Caco-2 (cell line): Measurements from ENCODE around the gene FOXP4. TPM values are rescaled to one million over a fixed set of nuclear protein-coding genes. Genes with fewer than 3 reads are reported as not detected.
A peak's percentile ranks its signal among the peaks of the same experiment; 100 is the strongest.

Experiments
- BruUV-seq: library from RNA; stranded (reverse); fragments of 400-500 nt; replicated peaks from 2 replicates; lab custom pipeline; 2021; lab: Mats Ljungman, UMichigan
- CTCF ChIA-PET: fragments of 300-600 bp; sonication (Branson Sonifier 250); formaldehyde crosslinking; loops from one replicate; lab custom pipeline; 2022; ENCODE audit warnings: antibody characterized with exemption; lab: Charles Lee
- POLR2A ChIA-PET: fragments of 300-600 bp; sonication (Branson Sonifier 250); formaldehyde crosslinking; loops from one replicate; lab custom pipeline; 2022; ENCODE audit warnings: antibody characterized with exemption; lab: Charles Lee
- DNase-seq, 2 experiments: peaks; one replicate each; pipeline versions ENCODE4 v3.0.0 to v3.0.0-alpha.2; 2020 to 2022
- H3K27me3 ChIP-seq: replicated peaks from 2 replicates; pipeline ENCODE4 v1.6.0; 2011; ENCODE audit warnings: low read length; ENCODE audit not compliant: control insufficient read depth, insufficient read depth
- H3K36me3 ChIP-seq: 2 replicates; pipeline ENCODE4 v1.5.1; 2011; ENCODE audit warnings: low read length; ENCODE audit not compliant: control insufficient read depth, insufficient read depth
- H3K4me1 ChIP-seq: fragments of 250-450 bp; sonication (Bioruptor Pico); 2 replicates; pipeline ENCODE4 v1.5.1; 2020; ENCODE audit warnings: mild to moderate bottlenecking
- H3K4me3 ChIP-seq: 2 replicates; pipeline ENCODE4 v1.5.1; 2011; ENCODE audit warnings: low read depth, mild to moderate bottlenecking, control low read depth, low read length
- H3K9me3 ChIP-seq: fragments of 250-450 bp; sonication (Bioruptor Pico); 2 replicates; pipeline ENCODE4 v1.5.1; 2020; ENCODE audit warnings: mild to moderate bottlenecking, moderate library complexity
- H3K27ac Mint-ChIP-seq: one replicate; pipeline ENCODE4 v1.8.0; 2022; ENCODE audit warnings: mixed read lengths; ENCODE audit not compliant: unreplicated experiment
- H3K27me3 Mint-ChIP-seq: one replicate; pipeline ENCODE4 v1.8.0; 2022; ENCODE audit warnings: mixed read lengths; ENCODE audit not compliant: insufficient read depth, unreplicated experiment
- H3K36me3 Mint-ChIP-seq: one replicate; pipeline ENCODE4 v1.8.0; 2022; ENCODE audit warnings: mild to moderate bottlenecking, mixed read lengths; ENCODE audit not compliant: insufficient read depth, unreplicated experiment
- H3K4me1 Mint-ChIP-seq: one replicate; pipeline ENCODE4 v1.8.0; 2022; ENCODE audit warnings: low read depth, mixed read lengths; ENCODE audit not compliant: unreplicated experiment
- H3K4me3 Mint-ChIP-seq: one replicate; pipeline ENCODE4 v1.8.0; 2022; ENCODE audit warnings: mild to moderate bottlenecking, moderate library complexity, mixed read lengths; ENCODE audit not compliant: unreplicated experiment
- H3K9me3 Mint-ChIP-seq: one replicate; pipeline ENCODE4 v1.8.0; 2022; ENCODE audit warnings: mixed read lengths; ENCODE audit not compliant: unreplicated experiment
- intact Hi-C: fragments of 100-400 bp; cut with micrococcal nuclease; formaldehyde crosslinking; loops from one replicate; pipeline ENCODE4 v1.10.0; 2022; ENCODE audit not compliant: unreplicated experiment
- total RNA-seq: library from RNA; stranded (reverse); gene quantifications from 2 replicates; pipeline ENCODE4 v1.2.3, GENCODE V29; 2022
- TF ChIP-seq, protein P1 (sequence below), 2 experiments: fragments of 200-600 bp in 1 of 2; IDR thresholded peaks; 1 replicate in 1 of 2; 2 replicates in 1 of 2; pipeline versions ENCODE4 v1.5.1 to v1.8.0; 2011 to 2022; ENCODE audit warnings: antibody characterized with exemption in 1 of 2, control low read depth in 1 of 2, inconsistent platforms in 1 of 2, low read depth in 1 of 2, low read length in 1 of 2, mild to moderate bottlenecking in 1 of 2, moderate library complexity in 1 of 2; ENCODE audit not compliant: insufficient read depth in 1 of 2, severe bottlenecking in 1 of 2, unreplicated experiment in 1 of 2

Gene FOXP4
- total RNA-seq, 1 experiment from 2014 or later: 117 TPM

DNA sequence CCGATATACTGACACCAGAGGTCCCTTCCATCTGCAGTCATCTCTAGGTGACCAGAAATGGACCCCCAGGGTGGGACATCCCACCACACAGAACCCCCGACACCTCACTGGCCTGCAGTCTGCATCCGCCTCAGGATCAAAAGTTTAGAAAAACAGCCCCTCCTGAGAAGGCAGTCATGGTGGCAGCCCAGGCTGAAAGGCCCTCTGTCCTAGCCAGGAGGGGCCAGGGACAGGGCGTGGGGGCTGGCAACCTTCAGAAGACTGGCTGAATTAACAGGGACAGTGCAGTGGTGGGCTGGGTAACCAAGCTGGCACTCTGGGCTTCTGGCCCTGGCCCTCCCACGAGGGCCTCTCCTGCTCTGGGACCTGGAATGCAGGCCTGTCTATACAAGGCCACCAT lies 57.8 kb downstream of the FOXP4 start:
- Histone ChIP-seq H3K36me3 (no peaks in the 10 kb centered on the region), H3K4me3 (no peak overlapping the region), H3K27me3 (no peaks in the 10 kb centered on the region), H3K4me1 (no peaks in the 10 kb centered on the region), H3K9me3 (no peaks in the 10 kb centered on the region)
- H3K4me3 Mint-ChIP-seq: no peak overlapping the region
- ChIA-PET CTCF (interaction anchor here (3.2 kb wide), 1 partner anchor 78 kb away, joined by 45 read pairs; no protein-coding TSS in a partner anchor), POLR2A (no interaction called here)
- no peaks in the 10 kb centered on the region for H3K9me3 Mint-ChIP-seq
- no TSS peak for BruUV-seq
- no peaks in the 10 kb centered on the region for H3K27me3 Mint-ChIP-seq
- H3K27ac Mint-ChIP-seq: no peak overlapping the region
- intact Hi-C loops: loop anchor here (5.0 kb wide), 1 partner anchor 48 kb away; no protein-coding TSS in a partner anchor
- TF ChIP-seq, protein P1, sequence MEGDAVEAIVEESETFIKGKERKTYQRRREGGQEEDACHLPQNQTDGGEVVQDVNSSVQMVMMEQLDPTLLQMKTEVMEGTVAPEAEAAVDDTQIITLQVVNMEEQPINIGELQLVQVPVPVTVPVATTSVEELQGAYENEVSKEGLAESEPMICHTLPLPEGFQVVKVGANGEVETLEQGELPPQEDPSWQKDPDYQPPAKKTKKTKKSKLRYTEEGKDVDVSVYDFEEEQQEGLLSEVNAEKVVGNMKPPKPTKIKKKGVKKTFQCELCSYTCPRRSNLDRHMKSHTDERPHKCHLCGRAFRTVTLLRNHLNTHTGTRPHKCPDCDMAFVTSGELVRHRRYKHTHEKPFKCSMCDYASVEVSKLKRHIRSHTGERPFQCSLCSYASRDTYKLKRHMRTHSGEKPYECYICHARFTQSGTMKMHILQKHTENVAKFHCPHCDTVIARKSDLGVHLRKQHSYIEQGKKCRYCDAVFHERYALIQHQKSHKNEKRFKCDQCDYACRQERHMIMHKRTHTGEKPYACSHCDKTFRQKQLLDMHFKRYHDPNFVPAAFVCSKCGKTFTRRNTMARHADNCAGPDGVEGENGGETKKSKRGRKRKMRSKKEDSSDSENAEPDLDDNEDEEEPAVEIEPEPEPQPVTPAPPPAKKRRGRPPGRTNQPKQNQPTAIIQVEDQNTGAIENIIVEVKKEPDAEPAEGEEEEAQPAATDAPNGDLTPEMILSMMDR (IDR thresholded peaks at IDR 0.05; ENCODE audit: insufficient read depth in 1 of 2, low read depth in 1 of 2, low read length in 1 of 2, severe bottlenecking in 1 of 2, unreplicated experiment in 1 of 2): no peak
- peaks cover 22% of the 10 kb centered on the region for H3K4me1 Mint-ChIP-seq
- peaks cover 56% of the 10 kb centered on the region for H3K36me3 Mint-ChIP-seq
- DNase-seq: no peak

DNA sequence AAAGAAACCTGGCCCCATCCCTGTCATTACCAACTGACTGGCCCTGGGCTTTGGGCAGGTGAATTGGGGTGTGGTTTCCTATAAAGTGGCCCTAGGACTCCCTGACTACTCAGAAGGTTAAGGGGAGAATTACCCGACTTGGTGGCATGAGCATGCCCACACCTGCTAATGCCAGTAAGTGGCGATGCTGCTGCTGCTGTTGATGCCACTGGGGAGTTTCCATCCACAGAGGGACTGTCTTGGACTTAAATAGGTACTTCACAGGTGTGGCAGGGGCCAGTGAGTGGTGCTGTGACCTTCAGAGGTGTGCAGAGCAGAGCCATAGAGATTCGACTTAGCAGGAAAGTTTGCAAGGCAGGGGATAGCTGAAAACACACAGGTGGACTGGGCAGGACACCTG lies 59.5 kb downstream of the FOXP4 start:
- Mint-ChIP-seq H3K4me3 (no peak overlapping the region), H3K36me3 (peaks cover 41% of the 10 kb centered on the region), H3K27me3 (no peaks in the 10 kb centered on the region), H3K9me3 (peaks cover 5% of the 10 kb centered on the region), H3K27ac (no peak overlapping the region), H3K4me1 (peaks cover 27% of the 10 kb centered on the region)
- intact Hi-C loops: no loop called here
- Histone ChIP-seq H3K4me3 (no peak overlapping the region), H3K27me3 (no peaks in the 10 kb centered on the region), H3K36me3 (no peaks in the 10 kb centered on the region), H3K4me1 (no peaks in the 10 kb centered on the region), H3K9me3 (no peaks in the 10 kb centered on the region)
- ChIA-PET POLR2A (no interaction called here), CTCF (interaction anchor here (0.6 to 1.0 kb wide), 3 partner anchors 39 to 76 kb away, joined by 3 to 6 read pairs (median 5); no protein-coding TSS in a partner anchor)
- DNase-seq: peak in 1 of 2 experiments; percentile 35
- no TSS peak for BruUV-seq
- TF ChIP-seq, protein P1 (IDR thresholded peaks at IDR 0.05; ENCODE audit: insufficient read depth in 1 of 2, low read depth in 1 of 2, low read length in 1 of 2, severe bottlenecking in 1 of 2, unreplicated experiment in 1 of 2): no peak

DNA sequence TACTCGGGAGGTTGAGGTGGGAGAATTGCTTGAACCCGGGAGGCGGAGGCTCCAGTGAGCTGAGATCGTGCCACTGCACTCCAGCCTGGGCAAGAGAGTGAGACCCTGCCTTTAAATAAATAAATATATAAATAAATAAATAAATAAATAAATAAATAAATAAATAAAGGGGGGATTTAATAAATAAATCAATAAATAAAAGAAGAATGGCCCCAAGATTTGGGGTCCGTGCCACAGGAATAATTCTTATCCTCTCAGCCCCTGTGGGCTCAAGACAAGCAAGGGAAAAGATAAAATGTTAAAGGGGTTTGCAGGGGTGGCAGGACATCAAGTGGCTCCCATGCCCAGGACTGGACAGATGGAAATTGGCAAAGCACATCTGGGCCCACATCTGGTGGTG lies 60.9 kb downstream of the FOXP4 start:
- H3K27ac Mint-ChIP-seq: no peak overlapping the region
- no TSS peak for BruUV-seq
- Histone ChIP-seq H3K4me3 (no peak overlapping the region), H3K27me3 (no peaks in the 10 kb centered on the region), H3K4me1 (no peaks in the 10 kb centered on the region), H3K36me3 (no peaks in the 10 kb centered on the region), H3K9me3 (no peaks in the 10 kb centered on the region)
- intact Hi-C loops: no loop called here
- TF ChIP-seq, protein P1 (IDR thresholded peaks at IDR 0.05; ENCODE audit: insufficient read depth in 1 of 2, low read depth in 1 of 2, low read length in 1 of 2, severe bottlenecking in 1 of 2, unreplicated experiment in 1 of 2): no peak
- DNase-seq: no peak
- H3K9me3 Mint-ChIP-seq: peaks cover 13% of the 10 kb centered on the region
- POLR2A ChIA-PET: no interaction called here
- no peak overlapping the region for H3K4me3 Mint-ChIP-seq
- peaks cover 27% of the 10 kb centered on the region for H3K36me3 Mint-ChIP-seq
- no peaks in the 10 kb centered on the region for H3K27me3 Mint-ChIP-seq
- CTCF ChIA-PET: no interaction called here
- H3K4me1 Mint-ChIP-seq: peaks cover 28% of the 10 kb centered on the region
